ENCODE data around the gene NHLRC4. TPM values are rescaled to one million over a fixed set of nuclear protein-coding genes. Genes with fewer than 3 reads are reported as not detected.

The NHLRC4 gene
- total and polyA plus RNA-seq, 9 of the 15 experiments (the other 6 are each of a cell fraction or from before 2014, with no cell fraction given), result 0.24 to 3.7 (median 1.3) TPM; not detected in 2

DNA sequence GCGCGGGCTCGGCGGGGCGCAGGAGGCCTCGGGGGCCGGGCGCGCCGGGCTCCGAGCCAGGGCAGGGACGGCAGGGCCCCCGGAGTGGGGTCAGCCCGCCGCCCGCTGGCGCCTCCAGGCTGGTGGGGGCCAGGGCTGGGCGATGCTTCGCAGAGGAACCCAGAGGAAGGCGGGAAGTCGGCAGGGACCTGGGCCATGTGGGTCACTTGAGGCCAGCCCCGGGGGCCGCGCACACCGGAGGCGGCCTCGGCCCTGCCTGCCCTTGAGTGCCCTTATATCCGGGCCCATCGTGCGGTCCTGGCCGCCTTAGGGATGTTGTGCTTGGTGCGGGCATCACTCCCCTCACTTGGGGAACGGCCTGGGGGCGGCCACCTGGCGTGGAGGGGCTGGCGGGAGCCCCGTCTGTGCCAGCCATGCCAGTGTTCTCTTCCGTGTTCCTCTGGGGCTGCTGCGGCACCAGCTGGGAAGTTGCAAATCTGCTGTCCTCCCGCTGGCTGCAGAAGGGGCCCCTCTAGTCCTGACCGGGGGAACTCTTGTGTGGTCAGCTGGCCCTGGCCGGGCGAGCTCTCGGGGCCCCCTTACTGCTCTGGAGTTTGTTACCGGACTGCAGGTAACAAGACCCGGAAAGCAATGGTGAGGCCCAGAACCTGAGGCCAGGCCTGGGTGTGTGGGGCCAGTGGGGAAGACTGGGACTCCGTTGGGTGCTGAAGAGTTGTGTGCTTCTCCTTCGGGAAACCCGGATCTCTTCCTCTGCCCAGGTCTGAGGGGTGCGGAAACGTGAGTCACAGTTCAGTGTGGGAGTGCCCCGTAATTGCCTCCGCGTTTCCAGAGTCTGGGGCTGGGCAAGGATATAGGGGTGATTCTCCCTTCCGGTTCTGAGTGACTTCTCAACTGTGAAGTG lies 38.4 kb upstream of the NHLRC4 start (continued):
- TF ChIP-seq MYBL2 (IDR thresholded peaks at IDR 0.05; ENCODE audit: low read depth) (no peak), MYBL2 (CRISPR knock-in tag; IDR thresholded peaks at IDR 0.05; ENCODE audit: borderline replicate concordance) (0 out of 2 replicates have a peak, but pooled peaks have one; percentile 39), MTA2 (IDR thresholded peaks at IDR 0.05; ENCODE audit: low read depth) (no peak), DDX20 (tag; IDR thresholded peaks at IDR 0.05; ENCODE audit: low read depth) (no peak), CTBP1 (IDR thresholded peaks at IDR 0.05; ENCODE audit: borderline replicate concordance) (no peak; the same call in 1 of the 2 replicates), CXXC5 (CRISPR knock-in tag; IDR thresholded peaks at IDR 0.05) (peak; percentile 19; the same call in 1 of the 2 replicates), SMAD1 (IDR thresholded peaks at IDR 0.05; ENCODE audit: low read depth, low read length, partially characterized antibody) (peak; percentile 43), ZNF668 (CRISPR knock-in tag; IDR thresholded peaks at IDR 0.05) (no peak), RBM22 (IDR thresholded peaks at IDR 0.05; ENCODE audit: low read depth, low read length, poor library complexity, severe bottlenecking) (peak; percentile 74), SMC3 (conservative IDR thresholded peaks at IDR 0.05; ENCODE audit: insufficient read depth, low read depth, low read length) (no peak), MTA1 (IDR thresholded peaks at IDR 0.05; ENCODE audit: borderline replicate concordance) (no peak), CEBPB (tag; IDR thresholded peaks at IDR 0.05) (no peak), ZSCAN32 (CRISPR knock-in tag; IDR thresholded peaks at IDR 0.05) (no peak), KHSRP (IDR thresholded peaks at IDR 0.05) (no peak), PRMT5 (CRISPR knock-in tag; IDR thresholded peaks at IDR 0.05) (0 out of 2 replicates have a peak, but pooled peaks have one; percentile 31), RBM15 (IDR thresholded peaks at IDR 0.05; ENCODE audit: insufficient read depth, low read length) (no peak), TSC22D4 (tag; IDR thresholded peaks at IDR 0.05) (no peak)
- TF ChIP-seq, protein P1, sequence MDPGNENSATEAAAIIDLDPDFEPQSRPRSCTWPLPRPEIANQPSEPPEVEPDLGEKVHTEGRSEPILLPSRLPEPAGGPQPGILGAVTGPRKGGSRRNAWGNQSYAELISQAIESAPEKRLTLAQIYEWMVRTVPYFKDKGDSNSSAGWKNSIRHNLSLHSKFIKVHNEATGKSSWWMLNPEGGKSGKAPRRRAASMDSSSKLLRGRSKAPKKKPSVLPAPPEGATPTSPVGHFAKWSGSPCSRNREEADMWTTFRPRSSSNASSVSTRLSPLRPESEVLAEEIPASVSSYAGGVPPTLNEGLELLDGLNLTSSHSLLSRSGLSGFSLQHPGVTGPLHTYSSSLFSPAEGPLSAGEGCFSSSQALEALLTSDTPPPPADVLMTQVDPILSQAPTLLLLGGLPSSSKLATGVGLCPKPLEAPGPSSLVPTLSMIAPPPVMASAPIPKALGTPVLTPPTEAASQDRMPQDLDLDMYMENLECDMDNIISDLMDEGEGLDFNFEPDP (CRISPR knock-in tag; IDR thresholded peaks at IDR 0.05), result no peak
- TF ChIP-seq, protein P2, sequence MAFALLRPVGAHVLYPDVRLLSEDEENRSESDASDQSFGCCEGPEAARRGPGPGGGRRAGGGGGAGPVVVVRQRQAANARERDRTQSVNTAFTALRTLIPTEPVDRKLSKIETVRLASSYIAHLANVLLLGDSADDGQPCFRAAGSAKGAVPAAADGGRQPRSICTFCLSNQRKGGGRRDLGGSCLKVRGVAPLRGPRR (CRISPR knock-in tag; IDR thresholded peaks at IDR 0.05), result no peak
- TF ChIP-seq, protein P3, sequence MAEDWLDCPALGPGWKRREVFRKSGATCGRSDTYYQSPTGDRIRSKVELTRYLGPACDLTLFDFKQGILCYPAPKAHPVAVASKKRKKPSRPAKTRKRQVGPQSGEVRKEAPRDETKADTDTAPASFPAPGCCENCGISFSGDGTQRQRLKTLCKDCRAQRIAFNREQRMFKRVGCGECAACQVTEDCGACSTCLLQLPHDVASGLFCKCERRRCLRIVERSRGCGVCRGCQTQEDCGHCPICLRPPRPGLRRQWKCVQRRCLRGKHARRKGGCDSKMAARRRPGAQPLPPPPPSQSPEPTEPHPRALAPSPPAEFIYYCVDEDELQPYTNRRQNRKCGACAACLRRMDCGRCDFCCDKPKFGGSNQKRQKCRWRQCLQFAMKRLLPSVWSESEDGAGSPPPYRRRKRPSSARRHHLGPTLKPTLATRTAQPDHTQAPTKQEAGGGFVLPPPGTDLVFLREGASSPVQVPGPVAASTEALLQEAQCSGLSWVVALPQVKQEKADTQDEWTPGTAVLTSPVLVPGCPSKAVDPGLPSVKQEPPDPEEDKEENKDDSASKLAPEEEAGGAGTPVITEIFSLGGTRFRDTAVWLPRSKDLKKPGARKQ (CRISPR knock-in tag; IDR thresholded peaks at IDR 0.05), result no peak
- TF ChIP-seq, protein P4, sequence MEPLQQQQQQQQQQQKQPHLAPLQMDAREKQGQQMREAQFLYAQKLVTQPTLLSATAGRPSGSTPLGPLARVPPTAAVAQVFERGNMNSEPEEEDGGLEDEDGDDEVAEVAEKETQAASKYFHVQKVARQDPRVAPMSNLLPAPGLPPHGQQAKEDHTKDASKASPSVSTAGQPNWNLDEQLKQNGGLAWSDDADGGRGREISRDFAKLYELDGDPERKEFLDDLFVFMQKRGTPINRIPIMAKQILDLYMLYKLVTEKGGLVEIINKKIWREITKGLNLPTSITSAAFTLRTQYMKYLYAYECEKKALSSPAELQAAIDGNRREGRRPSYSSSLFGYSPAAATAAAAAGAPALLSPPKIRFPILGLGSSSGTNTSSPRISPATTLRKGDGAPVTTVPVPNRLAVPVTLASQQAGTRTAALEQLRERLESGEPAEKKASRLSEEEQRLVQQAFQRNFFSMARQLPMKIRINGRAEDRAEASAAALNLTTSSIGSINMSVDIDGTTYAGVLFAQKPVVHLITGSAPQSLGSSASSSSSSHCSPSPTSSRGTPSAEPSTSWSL (CRISPR knock-in tag; IDR thresholded peaks at IDR 0.05; ENCODE audit: borderline replicate concordance), result no peak
